GM10266 (cell line): ENCODE data around the gene MAPK11.

Experiments used
- DNase-seq: peaks from one replicate; pipeline ENCODE4 v3.0.0; 2012; ENCODE audit errors: extremely low spot score
- CTCF ChIP-seq: IDR thresholded peaks from 2 replicates; pipeline ENCODE4 v1.5.1; 2012; ENCODE audit warnings: mild to moderate bottlenecking, low read depth; ENCODE audit not compliant: control insufficient read depth, insufficient read depth; ENCODE audit errors: missing control alignments

Gene MAPK11

GRCh38 chr22:50268655-50269113, 1.5 kb downstream of the MAPK11 start:
- no peak for DNase-seq
- TF ChIP-seq CTCF = no peak

GRCh38 chr22:50267591-50268390, 2.4 kb downstream of the MAPK11 start:
- peak; percentile 79 for DNase-seq
- peak; percentile 48 for TF ChIP-seq CTCF

- no peak for DNase-seq
- TF ChIP-seq CTCF = no peak
These were observed 3.2 kb downstream of the MAPK11 start for GRCh38 chr22:50266994-50267393.

- DNase-seq = no peak
- no peak for TF ChIP-seq CTCF
These were observed 5.1 kb downstream of the MAPK11 start for GRCh38 chr22:50264946-50265669.

- TF ChIP-seq CTCF = no peak
These were observed 6.0 kb downstream of the MAPK11 start for GRCh38 chr22:50264104-50264745.

GRCh38 chr22:50262973-50263617, 7.1 kb downstream of the MAPK11 start:
- DNase-seq = no peak
- TF ChIP-seq CTCF = no peak

More at GRCh38 chr22:50264104-50264745, 6.0 kb downstream of the MAPK11 start:
- no peak for DNase-seq
